HG02840 (cell line): ENCODE data around the gene OPN4.

Source experiments
- ATAC-seq: cut with Tn5 transposase; IDR thresholded peaks from one replicate; pipeline ENCODE4 v1.9.1; 2021; ENCODE audit warnings: mild to moderate bottlenecking, moderate library complexity, moderate number of reproducible peaks; ENCODE audit not compliant: unreplicated experiment, low FRiP score

Gene OPN4

GRCh38 chr10:86715156-86715795, 60.9 kb downstream of the OPN4 start:
- no peak for ATAC-seq

- ATAC-seq = no peak
These were observed 61.5 kb downstream of the OPN4 start for GRCh38 chr10:86715836-86716235.
